HG02852 (cell line): Measurements from ENCODE around the gene NXPH1.
A peak's percentile ranks its signal among the peaks of the same experiment; 100 is the strongest.

Experiments
- ATAC-seq: cut with Tn5 transposase; IDR thresholded peaks from one replicate; pipeline ENCODE4 v1.9.1; 2021; ENCODE audit warnings: mild to moderate bottlenecking, moderate library complexity; ENCODE audit not compliant: unreplicated experiment

Gene NXPH1

DNA sequence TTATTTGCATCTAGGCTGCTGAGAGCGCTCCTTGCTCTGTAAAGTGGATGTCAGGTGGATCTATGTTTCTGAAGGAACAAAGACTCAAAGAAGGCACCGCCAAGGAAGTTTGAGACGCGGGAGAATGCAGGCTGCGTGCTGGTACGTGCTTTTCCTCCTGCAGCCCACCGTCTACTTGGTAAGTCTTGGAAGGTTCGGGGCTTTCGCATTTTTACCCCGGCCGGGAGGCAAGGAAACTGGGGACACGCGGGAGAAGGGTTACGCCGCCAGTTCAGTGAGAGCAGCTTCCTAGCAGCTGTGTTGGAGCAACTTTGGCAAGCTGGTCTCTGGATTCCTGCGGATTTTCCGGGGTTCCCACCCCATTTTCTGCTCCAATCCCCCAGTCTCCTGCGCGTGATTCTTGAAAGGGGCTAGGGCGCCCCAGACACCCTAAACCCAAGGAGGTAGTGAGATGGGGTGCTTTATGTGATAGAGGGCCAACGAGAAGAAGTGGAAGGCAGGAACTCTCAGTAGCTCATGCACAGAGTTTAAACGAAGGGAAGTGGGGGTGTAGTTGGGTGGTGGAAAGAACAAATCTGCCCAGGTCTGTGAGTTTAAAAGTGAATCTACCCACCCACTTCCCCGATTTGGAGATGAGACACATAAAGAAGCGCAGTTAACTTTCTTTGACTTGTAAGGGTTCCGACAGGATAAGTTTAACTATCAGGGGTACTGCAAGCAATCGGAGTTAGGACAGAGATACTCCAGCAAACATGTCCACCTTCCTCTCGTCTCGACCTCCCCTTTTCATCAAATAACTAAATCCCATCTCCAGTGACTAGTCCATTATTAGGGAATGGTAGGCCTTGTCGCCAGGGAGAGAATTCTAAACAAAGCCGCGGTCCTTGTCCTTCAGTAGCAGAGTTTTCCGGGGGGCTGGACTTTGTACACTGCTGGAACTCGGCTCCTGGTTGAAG lies 2.5 kb downstream of the NXPH1 start:
- no peak for ATAC-seq

- peak; percentile 76 for ATAC-seq
Observed at GRCh38 chr7:8436965-8437364, 3.6 kb downstream of the NXPH1 start.

DNA sequence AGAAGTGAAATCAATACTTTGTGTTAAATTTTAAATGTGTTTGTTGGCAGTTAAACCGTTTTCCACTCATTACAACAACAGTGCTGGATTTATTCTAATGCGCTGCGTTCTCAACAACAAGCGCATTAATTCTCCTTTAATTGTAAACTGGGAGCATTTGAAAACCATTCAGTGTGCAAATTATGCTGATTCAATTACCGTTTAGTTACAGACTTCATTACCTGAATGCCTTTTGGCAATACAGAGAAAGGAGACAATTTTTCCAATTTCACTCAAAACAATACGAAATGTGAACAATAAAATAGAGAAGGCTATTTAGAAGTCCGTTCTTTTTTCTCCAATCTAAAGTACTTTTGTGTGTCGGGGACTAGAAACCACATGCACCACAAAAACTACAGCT lies 4.2 kb downstream of the NXPH1 start:
- ATAC-seq: no peak

DNA sequence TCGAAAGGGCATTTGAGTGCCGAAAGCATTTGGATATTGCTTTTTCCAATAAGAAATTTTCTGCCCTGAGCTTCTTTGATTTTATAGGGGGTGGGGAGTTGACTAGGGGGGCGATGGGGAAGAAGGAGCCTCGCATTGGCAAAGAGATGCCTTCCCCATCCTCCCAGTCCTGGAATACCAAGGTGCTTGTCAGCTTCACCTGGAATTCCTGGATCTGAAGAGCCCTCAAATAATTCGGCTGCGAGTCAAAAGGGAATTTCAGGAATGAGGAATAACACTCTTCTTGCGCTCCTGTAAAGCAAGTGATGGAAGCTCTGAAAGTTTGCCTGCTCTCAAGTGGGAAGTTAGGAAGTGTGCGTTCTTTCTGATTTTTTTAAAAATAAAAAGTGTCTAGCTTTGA lies 7.3 kb downstream of the NXPH1 start:
- no peak for ATAC-seq

DNA sequence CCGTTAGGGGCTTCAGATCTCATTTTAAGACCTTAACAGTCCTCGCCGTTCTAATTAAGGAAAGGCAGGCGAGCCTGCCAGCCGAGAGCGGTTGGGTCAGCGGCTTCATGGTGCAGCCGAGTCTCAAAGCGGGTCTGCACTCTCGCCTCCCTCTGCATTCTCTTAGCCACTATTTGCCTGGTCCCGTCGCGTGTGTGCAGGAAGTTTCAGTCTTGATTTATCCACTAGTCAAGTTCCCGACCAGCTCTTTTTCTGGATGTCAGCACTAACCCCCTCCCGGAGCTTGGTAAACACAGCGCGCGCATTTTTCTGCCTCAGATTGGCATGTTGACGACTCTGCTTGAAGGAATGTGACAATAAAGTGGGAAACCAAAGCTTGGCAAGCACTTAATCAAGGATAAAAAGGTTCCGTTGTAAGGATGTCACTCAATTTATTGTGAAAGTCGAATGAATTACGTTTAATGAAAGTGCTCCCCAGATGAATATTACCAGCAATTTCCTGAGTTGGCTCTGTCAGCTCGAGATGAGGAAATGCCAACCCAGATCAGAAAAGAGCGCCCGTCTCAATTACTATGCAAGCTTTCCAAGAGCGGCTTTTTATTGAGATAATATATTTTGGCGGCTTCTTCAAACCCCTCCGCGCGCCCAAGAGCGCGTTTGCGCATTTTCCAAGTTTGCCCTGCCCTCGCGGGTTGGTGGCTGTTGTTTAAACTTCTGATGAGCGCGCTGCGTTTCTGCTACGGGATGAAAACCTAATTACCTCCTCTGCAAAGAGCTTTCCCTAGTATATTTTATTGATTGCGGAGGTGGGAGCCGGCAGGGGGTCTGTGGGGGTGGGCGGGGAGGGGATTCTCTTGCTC lies 7.9 kb downstream of the NXPH1 start:
- no peak for ATAC-seq

DNA sequence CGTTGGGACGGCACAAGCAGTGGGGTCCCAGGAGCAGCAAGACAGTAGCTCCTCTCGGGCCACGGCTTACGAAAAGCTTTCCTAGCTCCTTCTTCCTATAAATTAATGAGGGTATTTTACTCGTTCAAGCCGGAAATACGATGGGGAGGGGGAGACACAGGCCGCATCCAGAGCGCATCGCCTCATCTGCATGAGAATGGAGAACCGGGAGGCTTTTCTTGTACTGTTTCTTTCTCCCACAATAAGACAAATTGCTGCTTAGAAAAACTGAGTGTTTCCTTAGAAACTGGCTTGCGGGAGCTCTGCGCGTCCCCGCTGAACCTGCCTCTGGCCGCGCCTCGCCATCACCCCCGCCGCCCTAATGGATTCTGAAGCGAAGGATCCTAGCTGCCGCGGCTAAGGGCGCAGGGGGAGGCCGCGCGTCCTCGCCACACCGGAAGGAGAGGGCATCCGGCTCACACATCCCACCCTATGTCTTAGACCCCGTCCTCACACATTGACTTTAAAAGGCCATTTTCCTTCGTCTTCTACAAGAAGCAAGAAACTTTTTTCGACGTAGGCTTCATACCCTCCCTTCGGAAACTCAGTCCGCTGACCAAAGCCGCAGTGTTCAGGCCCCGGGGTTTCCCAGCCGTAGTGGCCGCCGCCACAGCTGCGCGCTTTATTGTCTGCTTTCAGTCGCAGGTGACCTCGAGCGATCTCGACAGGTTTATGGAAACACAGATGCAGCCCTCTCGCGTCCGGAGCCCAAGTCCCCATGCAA lies 8.8 kb downstream of the NXPH1 start:
- no peak for ATAC-seq

- peak; percentile 82 for ATAC-seq
Observed at GRCh38 chr7:8442814-8443304, 9.4 kb downstream of the NXPH1 start.

DNA sequence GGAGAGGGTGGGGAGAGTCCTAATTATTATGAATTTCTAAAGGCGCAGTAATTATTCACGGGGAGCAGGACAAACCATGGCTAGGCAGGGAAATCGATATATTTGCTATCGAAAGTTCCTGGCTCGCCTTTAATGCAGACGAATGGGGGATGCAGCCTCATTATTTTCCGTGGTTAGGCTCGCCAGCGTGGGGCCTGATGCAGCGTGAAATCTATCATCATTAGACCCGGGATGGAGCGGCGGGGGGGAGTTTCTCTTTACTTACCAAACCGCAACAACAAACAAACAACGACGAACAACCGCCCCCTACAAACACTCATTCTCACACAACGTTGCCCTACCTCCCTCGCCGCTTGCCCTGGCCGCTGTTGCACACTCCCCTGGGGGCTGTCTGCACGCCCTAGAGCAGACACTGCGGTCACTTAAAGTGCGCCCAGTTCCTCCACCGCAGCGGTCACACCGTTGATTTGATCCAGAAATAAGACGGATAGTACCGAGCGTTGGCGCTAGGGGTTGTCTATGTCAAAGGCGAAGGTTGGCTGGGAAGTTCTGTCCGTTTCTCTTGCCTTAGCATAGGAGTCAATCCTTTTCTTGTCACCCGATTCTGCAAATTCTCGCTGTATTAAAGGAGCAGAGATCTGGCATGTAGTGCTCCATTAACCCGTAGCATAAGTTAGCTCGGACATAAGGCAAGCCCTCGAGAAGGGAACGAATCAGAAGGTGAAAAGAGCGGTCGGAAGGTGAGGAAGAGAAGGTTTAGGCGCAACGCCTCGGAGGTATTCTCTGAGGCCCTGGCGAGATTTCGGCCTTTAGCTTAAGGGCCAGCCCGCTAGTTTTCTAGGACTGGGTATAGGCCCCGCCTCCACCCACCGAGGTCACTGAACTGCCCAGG lies 10.4 kb downstream of the NXPH1 start:
- no peak for ATAC-seq

- ATAC-seq: no peak
Observed at GRCh38 chr7:8444468-8444769, 11.0 kb downstream of the NXPH1 start.

- no peak for ATAC-seq
Observed at GRCh38 chr7:8453535-8453934, 20.1 kb downstream of the NXPH1 start.

DNA sequence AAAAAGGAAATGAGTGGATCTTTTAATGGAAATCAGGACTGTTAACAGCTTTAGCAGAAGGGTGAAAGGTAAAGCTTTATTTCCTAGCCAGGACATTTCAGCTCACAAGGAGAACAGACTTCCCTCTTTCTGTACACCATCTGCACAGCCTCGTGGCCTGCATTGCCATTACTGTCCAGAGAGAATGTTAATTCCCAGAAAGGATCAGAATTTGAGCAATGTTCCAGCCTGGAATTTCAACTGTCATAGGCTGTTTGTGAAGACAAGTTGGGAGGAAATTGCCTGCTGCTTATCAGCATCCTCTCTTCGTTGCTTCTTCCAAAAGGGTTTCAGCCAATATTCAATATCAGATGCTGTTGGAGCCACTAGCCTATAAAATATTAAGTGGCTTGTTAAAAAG lies 22.0 kb downstream of the NXPH1 start:
- ATAC-seq: no peak

DNA sequence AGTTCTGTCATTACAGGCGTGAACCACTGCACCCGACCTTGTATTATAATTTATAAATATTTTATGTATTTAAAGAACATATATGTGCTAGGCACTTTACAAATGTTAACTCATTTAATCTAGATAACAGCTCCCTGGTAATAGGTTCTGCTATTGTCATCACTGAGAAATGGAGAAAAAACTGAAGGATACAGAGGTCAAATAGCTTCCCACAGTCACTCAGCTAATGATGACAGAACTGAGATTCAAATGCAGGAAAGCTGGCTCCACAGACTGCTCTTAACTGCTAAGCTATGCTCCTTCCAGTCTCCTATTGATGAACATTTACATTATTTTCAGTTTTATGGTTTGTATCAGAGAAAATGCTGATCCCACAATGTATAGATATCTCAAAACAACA lies 28.9 kb downstream of the NXPH1 start:
- no peak for ATAC-seq

DNA sequence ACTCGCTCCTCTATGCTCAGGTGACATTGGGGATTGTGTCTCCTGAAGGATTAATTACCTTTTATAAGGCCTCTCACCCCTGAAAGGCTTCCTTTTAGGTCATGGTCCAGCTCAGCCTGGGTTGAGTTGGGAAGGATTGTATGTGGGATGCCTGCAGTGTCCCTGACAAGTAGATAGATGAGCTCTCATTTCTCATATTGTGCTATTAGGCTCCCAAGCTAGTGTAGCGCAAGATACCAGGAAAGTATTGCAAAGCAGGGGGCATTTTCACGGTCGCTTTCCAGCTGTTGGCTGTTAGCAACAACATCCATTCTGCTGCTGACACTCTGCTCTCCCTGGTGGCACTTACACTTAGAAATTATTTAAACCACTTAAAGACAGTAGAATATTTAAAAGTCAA lies 31.9 kb downstream of the NXPH1 start:
- ATAC-seq: no peak

- no peak for ATAC-seq
Observed at GRCh38 chr7:8480527-8480926, 47.1 kb downstream of the NXPH1 start.

DNA sequence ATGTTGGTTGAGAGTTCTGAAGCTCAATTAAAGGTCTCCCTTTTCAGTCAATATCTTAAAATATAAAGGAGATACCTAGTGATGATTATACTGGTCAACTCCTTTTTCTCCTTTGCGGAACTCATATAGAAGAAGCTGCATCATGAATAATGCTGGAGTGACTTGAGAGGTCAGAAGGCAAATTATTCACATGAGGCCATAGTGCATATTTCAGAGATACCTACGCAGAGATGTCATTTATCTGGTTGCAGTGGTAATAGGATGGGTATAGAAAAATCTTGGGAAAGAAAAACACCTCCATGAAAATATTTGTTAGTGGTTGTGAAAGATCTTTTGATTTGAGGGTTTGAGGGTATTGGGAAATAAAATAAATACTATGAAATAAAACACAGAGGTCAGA lies 47.7 kb downstream of the NXPH1 start:
- no peak for ATAC-seq

GRCh38 chr7:8481752-8482446 lies 48.5 kb downstream of the NXPH1 start:
- no peak for ATAC-seq

- no peak for ATAC-seq
Observed at GRCh38 chr7:8490391-8491045, 57.1 kb downstream of the NXPH1 start.

- no peak for ATAC-seq
Observed at GRCh38 chr7:8491106-8491505, 57.7 kb downstream of the NXPH1 start.
